Adrenal gland (tissue), 5 donors: ENCODE data around the gene EOLA1.

Experiments used
- POLR2A ChIP-seq, 2 donors: fragments of 450-650 bp; IDR thresholded peaks; one replicate each; pipeline ENCODE4 v1.6.1; 2017; ENCODE audit warnings: antibody characterized with exemption in 2 of 2, mild to moderate bottlenecking in 2 of 2, moderate library complexity in 1 of 2
- TF ChIP-seq, protein P1 (sequence below), 6 experiments: fragments of 450-650 bp in 4 of 6; fragments of 200-600 bp in 2 of 6; sonication (generic) in 1 of 6; IDR thresholded peaks; 1 replicate in 5 of 6; 2 replicates in 1 of 6; pipeline versions ENCODE4 v1.5.1 to v1.8.0; 2016 to 2021; ENCODE audit warnings: antibody characterized with exemption in 6 of 6, mild to moderate bottlenecking in 2 of 6, moderate library complexity in 1 of 6
- donor health status: DM: no; HTN: no; CAD: no.

DNA sequence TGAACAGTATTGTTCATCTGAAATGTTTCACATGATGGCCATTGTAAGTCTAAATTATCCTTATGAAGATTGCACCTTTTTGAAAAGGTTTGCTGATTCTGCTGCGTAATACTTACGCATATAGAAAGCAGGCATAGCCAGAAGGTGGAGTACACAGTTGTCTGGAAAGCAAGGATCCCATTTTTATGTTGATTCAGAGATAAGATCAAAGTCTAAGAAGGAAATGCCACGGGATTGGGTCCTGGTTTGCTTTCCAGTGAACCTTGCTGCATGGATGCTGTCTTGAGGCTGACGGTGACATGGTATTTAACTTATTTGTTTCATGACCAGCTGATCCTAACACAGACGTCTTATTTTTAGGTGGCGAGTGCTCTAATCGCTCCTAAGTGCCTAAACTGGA, 31.0 kb downstream of the EOLA1 start:
- TF ChIP-seq, protein P1, sequence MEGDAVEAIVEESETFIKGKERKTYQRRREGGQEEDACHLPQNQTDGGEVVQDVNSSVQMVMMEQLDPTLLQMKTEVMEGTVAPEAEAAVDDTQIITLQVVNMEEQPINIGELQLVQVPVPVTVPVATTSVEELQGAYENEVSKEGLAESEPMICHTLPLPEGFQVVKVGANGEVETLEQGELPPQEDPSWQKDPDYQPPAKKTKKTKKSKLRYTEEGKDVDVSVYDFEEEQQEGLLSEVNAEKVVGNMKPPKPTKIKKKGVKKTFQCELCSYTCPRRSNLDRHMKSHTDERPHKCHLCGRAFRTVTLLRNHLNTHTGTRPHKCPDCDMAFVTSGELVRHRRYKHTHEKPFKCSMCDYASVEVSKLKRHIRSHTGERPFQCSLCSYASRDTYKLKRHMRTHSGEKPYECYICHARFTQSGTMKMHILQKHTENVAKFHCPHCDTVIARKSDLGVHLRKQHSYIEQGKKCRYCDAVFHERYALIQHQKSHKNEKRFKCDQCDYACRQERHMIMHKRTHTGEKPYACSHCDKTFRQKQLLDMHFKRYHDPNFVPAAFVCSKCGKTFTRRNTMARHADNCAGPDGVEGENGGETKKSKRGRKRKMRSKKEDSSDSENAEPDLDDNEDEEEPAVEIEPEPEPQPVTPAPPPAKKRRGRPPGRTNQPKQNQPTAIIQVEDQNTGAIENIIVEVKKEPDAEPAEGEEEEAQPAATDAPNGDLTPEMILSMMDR (IDR thresholded peaks at IDR 0.05): no peak
- TF ChIP-seq POLR2A (IDR thresholded peaks at IDR 0.05): no peak
